Activated CD8-positive, alpha-beta T cell treated with anti-CD3 and anti-CD28 coated beads, Interleukin-2, amount 10 ng/mL, durations not matched to agents 7 days and 5 days (primary cell): Measurements from ENCODE around the gene TRMT44. TPM values are rescaled to one million over a fixed set of nuclear protein-coding genes. Genes with fewer than 3 reads are reported as not detected.
"Not testable (repeated sequence)": the region's sequence is repeated elsewhere in the genome, so short reads cannot be mapped to it uniquely, and the experiment has no call there.

ENCODE experiments used
- ATAC-seq: fragments of 150-1000 bp; cut with Tn5 transposase; one replicate; pipeline ENCODE4 v1.10.0; 2021; ENCODE audit warnings: moderate library complexity
- CTCF ChIA-PET: fragments of 350-600 bp; sonication (Branson Sonifier 250); formaldehyde crosslinking; loops from one replicate; lab custom pipeline; 2021; ENCODE audit warnings: antibody characterized with exemption; lab: Charles Lee
- POLR2A ChIA-PET: fragments of 350-600 bp; sonication (Branson Sonifier 250); formaldehyde crosslinking; loops from one replicate; lab custom pipeline; 2021; ENCODE audit warnings: antibody characterized with exemption; lab: Charles Lee
- DNase-seq: peaks from one replicate; pipeline ENCODE4 v3.0.0-alpha.2; 2020
- H3K27ac Mint-ChIP-seq: one replicate; pipeline ENCODE4 v1.8.0; 2021; ENCODE audit warnings: mild to moderate bottlenecking, mixed read lengths
- H3K27me3 Mint-ChIP-seq: one replicate; pipeline ENCODE4 v1.8.0; 2021; ENCODE audit warnings: low read depth, mixed read lengths
- H3K36me3 Mint-ChIP-seq: one replicate; pipeline ENCODE4 v1.8.0; 2021; ENCODE audit warnings: low read depth, mixed read lengths
- H3K4me1 Mint-ChIP-seq: one replicate; pipeline ENCODE4 v1.8.0; 2021; ENCODE audit warnings: low read depth, mixed read lengths
- H3K4me3 Mint-ChIP-seq: one replicate; pipeline ENCODE4 v1.8.0; 2021; ENCODE audit warnings: mild to moderate bottlenecking, mixed read lengths
- H3K9me3 Mint-ChIP-seq: one replicate; pipeline ENCODE4 v1.8.0; 2022; ENCODE audit warnings: mixed read lengths; ENCODE audit not compliant: insufficient read depth
- total RNA-seq, 2 experiments: library from RNA; stranded (reverse); gene quantifications; one replicate each; pipeline ENCODE4 v1.2.3, GENCODE V29; 2021

TRMT44 gene
- total RNA-seq, 2 experiments from 2014 or later, result 18.5 to 22.2 TPM

DNA sequence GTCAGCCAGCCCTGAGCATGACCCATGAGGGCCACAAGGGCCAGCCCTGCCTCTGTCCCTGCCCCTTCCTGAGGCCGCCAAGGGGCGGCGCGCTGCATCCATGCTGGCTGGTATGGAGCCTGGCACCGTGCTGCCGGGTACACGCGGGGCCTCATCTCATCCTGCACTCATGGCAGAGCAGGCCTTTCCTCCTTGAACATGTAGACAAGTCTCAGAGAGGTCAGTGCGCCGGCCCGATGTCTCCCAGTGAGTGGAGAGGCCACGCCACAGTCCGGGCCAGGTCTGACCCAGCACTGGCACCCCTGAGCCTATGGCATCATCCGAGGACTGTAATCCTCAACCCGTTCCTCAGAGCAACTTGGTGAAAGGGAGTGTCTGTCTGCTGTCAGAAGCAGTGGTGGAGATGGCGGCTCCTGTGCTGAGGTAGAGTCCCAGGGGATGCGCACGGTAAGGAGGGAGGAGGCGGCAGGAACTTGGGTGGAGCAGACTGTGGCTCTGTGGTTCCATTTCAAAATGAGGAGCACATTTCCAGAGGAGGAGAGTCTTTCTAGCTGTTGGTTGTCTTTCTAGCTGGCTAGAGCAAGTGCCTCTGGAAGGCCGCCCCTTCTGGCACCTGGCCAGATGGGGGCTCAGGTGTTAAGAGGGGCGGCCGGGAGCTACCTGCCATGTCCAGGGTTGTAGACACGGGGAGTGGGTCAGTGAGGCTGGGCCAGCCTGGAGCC, 32.8 kb downstream of the TRMT44 start:
- CTCF ChIA-PET, result no interaction called here

DNA sequence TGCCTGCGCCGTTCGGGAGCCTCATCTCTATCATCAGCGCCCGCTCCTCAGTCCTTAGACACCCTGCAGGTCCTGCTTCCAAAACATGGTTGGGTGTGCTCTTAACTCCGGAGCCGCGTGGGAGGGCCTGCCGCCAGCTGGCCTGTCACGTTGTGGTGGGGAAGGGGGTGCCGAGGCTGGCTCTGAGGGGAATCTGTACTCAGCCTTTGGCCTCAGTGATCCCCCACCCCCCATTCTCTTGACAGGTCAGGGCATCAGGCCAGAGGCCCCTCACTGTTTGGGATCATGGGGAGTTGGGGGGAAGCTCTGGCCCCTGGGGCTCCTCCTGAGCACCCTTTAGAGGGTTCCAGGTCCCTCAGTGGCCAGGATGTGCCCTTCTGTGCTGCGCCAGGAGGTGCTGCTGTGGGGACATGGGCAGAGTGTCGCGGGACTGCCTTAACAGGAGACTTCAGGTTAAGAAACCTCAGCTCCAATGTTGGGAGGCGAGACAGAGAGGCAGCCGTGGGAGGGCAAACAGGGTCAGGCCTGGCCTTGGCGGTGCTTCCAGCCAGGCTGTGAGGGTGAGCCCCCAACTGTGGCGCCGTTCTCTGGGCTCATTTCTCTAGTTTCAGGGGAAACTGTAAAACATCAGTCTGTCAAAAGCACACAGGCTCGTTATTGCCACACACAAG, 33.5 kb downstream of the TRMT44 start:
- H3K27me3 Mint-ChIP-seq, result no peaks in the 10 kb centered on the region
- no peak for ATAC-seq
- ChIA-PET POLR2A (no interaction called here), CTCF (no interaction called here)
- no peak overlapping the region for H3K4me3 Mint-ChIP-seq
- no peak for DNase-seq
- H3K27ac Mint-ChIP-seq, result no peak overlapping the region
- H3K9me3 Mint-ChIP-seq, result no peaks in the 10 kb centered on the region
- H3K36me3 Mint-ChIP-seq, result peaks cover 5% of the 10 kb centered on the region
- no peaks in the 10 kb centered on the region for H3K4me1 Mint-ChIP-seq

More for the DNA sequence above, 32.8 kb downstream of the TRMT44 start:
- ATAC-seq (no peak), DNase-seq (no peak)
- Mint-ChIP-seq H3K27me3 (no peaks in the 10 kb centered on the region), H3K36me3 (peaks cover 5% of the 10 kb centered on the region), H3K4me3 (no peak overlapping the region), H3K27ac (no peak overlapping the region), H3K9me3 (no peaks in the 10 kb centered on the region), H3K4me1 (no peaks in the 10 kb centered on the region)
- POLR2A ChIA-PET, result no interaction called here

DNA sequence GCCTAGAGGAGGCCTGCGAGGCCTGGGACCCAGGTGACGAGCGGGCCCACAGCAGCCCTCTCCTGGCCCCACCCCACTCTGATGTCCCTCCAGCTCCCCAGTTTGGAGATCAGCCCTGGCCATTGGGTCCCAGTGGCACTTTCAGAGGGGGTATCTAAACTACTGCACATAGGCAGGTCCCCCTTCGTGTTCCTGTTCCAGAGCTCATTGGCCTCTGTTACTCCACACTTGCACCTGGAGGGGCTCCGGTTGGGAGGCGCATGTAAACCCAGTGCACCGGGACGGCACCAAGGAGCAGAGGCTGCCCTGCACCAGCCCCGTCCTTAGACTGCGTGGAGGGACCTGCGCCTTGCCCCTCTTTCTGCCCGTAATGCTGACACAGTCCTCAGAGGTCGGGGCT, 34.3 kb downstream of the TRMT44 start:
- no peak for DNase-seq
- ChIA-PET POLR2A (no interaction called here), CTCF (no interaction called here)
- no peak overlapping the region for H3K27ac Mint-ChIP-seq
- no peak for ATAC-seq
- no peaks in the 10 kb centered on the region for H3K9me3 Mint-ChIP-seq
- no peaks in the 10 kb centered on the region for H3K4me1 Mint-ChIP-seq
- H3K27me3 Mint-ChIP-seq, result no peaks in the 10 kb centered on the region
- H3K36me3 Mint-ChIP-seq, result peaks cover 5% of the 10 kb centered on the region
- H3K4me3 Mint-ChIP-seq, result no peak overlapping the region

DNA sequence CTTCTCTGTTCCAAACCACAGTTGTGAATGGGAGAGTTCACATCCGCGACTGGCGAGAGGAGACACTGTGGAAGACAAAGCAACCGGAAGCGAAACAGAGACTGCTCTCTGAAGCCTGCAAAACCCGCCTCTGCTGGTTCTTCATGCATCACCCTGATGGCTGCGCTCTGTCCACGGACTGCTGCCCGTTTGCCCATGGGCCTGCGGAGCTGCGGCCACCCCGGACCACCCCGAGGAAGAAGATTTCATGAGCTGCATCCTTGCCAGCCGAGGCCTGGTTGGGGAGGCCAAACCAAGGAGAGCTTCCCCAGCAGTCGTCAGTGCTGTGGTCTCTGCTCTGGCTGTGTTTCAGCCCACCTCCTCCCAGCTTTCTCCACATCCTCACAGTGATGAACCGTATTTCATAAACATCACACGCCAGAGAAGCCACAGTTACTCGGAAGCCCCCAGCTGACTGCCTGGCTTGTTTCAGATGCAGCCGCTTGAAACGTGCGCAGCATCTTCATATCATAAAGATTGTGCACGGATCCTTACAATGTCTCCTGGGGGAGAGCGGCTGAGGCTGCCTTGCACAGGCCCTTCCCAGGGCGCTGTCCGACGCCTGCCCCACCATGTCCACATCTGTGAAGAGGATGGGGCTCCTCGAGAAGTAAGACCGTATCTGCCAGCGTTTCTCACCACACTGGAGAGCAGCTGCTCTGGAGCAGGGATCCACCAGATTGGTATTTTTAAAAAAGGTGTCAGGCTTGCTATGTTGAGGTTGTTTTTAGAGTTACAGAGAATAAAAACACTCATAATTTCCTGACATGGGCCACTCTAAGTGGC, 35.4 kb downstream of the TRMT44 start:
- peaks cover 5% of the 10 kb centered on the region for H3K36me3 Mint-ChIP-seq
- CTCF ChIA-PET, result no interaction called here

DNA sequence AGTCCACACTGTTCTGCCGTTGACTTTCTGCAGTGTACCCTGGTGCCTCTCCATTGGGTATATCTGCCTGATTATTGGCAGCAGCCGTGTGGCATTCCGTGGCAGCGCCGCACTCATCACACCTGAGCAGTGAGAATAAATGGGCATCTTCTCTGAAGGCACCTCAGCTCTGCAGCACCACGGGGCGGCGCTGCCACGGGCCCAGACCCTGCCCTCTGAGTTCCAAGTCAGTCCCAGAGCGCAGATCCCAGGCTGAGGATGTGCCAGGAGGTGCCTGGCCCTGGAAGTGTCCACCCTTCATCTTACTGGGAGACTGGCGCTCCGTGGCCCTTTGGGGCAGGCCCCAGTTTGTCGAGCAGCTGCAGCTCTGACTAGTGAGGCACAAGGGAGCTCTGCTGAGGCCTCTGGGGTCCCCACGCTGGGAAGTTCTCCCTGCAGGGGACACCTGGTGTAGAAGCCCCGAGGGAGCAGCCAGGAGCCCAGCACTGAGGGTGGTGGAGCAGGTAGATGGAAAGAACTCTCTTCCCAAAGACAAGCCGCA, 36.6 kb downstream of the TRMT44 start:
- Mint-ChIP-seq H3K27me3 (no peaks in the 10 kb centered on the region), H3K9me3 (no peaks in the 10 kb centered on the region), H3K4me1 (no peaks in the 10 kb centered on the region), H3K27ac (no peak overlapping the region), H3K4me3 (no peak overlapping the region), H3K36me3 (peaks cover 5% of the 10 kb centered on the region)
- no peak for ATAC-seq
- ChIA-PET POLR2A (no interaction called here), CTCF (no interaction called here)
- DNase-seq, result no peak

More for the DNA sequence above, 35.4 kb downstream of the TRMT44 start:
- no peak overlapping the region for H3K27ac Mint-ChIP-seq
- no peaks in the 10 kb centered on the region for H3K4me1 Mint-ChIP-seq
- H3K9me3 Mint-ChIP-seq, result no peaks in the 10 kb centered on the region
- H3K27me3 Mint-ChIP-seq, result no peaks in the 10 kb centered on the region
- ATAC-seq (no peak), DNase-seq (no peak)
- POLR2A ChIA-PET, result no interaction called here
- no peak overlapping the region for H3K4me3 Mint-ChIP-seq

DNA sequence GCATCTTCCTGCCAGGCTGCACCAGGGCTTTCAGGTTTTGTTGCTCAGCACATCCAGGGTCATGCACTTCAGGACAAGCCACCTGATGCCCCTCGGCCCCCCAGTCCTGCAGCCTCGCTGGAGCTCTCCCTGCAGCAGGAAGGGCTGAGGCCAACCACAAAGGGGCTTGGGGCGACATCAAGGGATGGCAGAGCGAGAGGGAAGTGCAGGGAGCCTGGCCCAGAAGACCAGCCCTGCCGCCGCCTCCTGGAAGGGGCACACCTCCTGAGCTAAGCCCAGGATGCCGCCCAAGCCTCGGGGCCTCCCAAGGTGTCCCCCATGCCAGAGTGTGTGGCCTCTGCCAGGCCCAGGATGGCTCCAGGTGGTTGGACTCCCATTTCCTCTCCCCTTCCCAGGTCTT, 37.1 kb downstream of the TRMT44 start:
- DNase-seq (no peak), ATAC-seq (no peak)
- Mint-ChIP-seq H3K27me3 (no peaks in the 10 kb centered on the region), H3K9me3 (no peaks in the 10 kb centered on the region), H3K4me1 (no peaks in the 10 kb centered on the region), H3K27ac (no peak overlapping the region), H3K36me3 (peaks cover 5% of the 10 kb centered on the region), H3K4me3 (no peak overlapping the region)
- ChIA-PET POLR2A (no interaction called here), CTCF (no interaction called here)

DNA sequence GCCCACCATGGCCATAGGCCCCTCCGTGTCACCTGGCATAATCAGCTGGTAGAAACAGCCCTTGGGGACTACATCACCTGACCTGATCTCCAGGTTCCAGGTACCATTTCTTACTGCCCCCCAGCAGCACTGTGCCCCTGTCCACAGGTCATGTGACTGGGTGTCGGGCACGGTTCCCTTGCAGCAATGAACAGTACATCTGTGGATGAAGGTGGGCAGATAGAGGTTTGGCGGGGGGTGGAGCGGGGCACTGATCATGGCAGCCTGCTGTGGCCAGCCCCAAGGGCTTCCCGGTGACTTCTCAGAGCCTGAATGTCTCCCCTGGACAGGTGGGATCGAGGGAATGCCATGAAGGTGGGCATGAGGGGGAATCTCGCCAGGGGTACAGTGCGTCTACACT, 37.8 kb downstream of the TRMT44 start:
- no peak overlapping the region for H3K27ac Mint-ChIP-seq
- no peak overlapping the region for H3K4me3 Mint-ChIP-seq
- no peak for ATAC-seq
- H3K36me3 Mint-ChIP-seq, result peaks cover 5% of the 10 kb centered on the region
- no peaks in the 10 kb centered on the region for H3K9me3 Mint-ChIP-seq
- POLR2A ChIA-PET, result no interaction called here
- H3K27me3 Mint-ChIP-seq, result no peaks in the 10 kb centered on the region
- H3K4me1 Mint-ChIP-seq, result no peaks in the 10 kb centered on the region
- CTCF ChIA-PET, result no interaction called here
- DNase-seq, result no peak

DNA sequence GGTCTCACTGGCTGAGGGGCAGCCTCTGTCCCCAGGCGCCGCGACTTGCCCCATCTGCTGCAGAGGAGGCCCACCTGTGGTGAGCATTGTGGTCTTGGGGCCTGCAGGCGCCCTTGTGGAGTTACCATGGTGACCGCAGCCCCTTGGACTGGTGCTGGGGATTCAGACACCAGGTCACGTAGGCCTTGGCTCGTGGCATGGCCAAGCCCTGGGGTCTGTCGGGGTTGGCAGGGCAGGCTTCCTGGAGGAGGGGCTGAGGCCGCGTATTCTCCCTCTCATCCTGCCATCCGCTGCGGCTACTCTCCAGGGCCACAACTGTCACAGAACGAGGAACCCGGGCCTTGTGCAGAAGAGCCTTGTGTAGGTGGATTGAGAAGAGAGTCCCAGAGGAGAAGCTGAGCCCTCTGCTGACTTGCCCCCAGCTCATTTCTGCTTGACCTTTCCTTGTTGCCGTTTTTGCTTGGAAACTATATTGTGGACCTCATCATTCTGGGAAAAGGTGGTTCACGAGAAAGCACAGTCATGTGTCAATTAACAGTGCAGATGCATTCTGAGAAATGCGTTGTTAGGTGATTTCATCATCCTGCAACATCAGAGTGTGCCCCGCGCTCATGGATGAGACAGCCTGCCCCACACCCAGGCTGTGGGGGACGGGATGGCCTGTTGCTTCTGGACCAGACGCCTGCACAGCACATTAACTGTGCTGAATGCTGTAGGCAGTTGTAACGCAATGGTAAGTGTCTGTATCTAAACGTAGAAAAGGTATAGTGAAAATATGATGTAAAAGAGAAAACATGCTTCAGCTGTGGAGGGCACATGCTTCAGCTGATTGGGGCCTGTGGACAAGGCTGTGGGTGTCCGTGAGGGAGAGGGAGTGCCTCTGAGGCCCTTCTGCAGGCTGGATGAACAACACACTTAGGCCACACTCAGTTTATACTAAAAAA, 38.5 kb downstream of the TRMT44 start:
- no peaks in the 10 kb centered on the region for H3K9me3 Mint-ChIP-seq
- no peak overlapping the region for H3K27ac Mint-ChIP-seq
- POLR2A ChIA-PET, result no interaction called here

DNA sequence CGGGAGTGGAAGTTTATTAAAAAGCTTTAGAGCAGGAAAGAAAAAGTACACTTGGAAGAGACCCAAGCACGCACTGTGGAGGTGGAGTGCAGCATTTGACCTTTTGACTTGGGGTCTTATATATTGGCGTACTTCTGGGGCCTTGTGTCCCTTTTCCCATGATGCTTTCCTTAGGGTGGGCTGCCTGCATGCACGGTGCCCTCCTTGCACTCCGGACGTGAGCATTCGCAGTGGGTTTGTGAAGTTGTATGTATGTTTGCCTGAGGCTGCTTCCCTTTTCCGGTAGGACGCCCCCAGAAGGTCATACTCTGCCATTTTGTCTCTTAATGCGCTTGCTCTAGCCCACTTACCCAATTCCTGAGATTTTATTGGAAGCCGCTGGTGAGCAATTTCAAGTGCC, 39.6 kb downstream of the TRMT44 start:
- H3K4me1 Mint-ChIP-seq, result no peaks in the 10 kb centered on the region
- no peaks in the 10 kb centered on the region for H3K9me3 Mint-ChIP-seq
- peaks cover 5% of the 10 kb centered on the region for H3K36me3 Mint-ChIP-seq
- no peak for ATAC-seq
- CTCF ChIA-PET, result no interaction called here
- POLR2A ChIA-PET, result no interaction called here
- no peaks in the 10 kb centered on the region for H3K27me3 Mint-ChIP-seq
- no peak for DNase-seq
- H3K27ac Mint-ChIP-seq, result no peak overlapping the region
- no peak overlapping the region for H3K4me3 Mint-ChIP-seq

More for the DNA sequence above, 38.5 kb downstream of the TRMT44 start:
- ATAC-seq (no peak), DNase-seq (no peak)
- Mint-ChIP-seq H3K4me1 (no peaks in the 10 kb centered on the region), H3K36me3 (peaks cover 5% of the 10 kb centered on the region), H3K27me3 (no peaks in the 10 kb centered on the region), H3K4me3 (no peak overlapping the region)
- CTCF ChIA-PET, result no interaction called here

DNA sequence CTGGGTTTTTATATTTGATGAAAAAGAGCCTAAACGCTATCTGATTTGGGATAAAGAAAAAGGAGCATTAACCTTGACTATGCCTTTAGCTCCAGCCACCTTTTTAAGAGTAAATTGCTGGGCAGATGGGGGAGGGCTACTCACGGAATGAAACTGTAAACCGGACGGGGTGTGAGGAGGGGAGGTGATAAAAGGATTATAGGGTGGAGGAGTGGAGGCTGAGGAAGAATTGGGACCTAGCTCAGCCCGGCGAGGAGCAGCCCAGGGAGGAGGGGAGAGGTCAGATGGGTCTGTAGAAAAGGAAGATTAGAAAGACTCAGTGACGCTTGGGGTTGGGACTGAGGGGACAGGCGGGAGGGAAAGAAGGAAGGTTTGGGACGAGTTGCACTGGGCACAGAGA, 46.1 kb downstream of the TRMT44 start:
- H3K36me3 Mint-ChIP-seq, H3K27ac Mint-ChIP-seq, POLR2A ChIA-PET, DNase-seq, ATAC-seq, H3K4me1 Mint-ChIP-seq, H3K27me3 Mint-ChIP-seq, H3K4me3 Mint-ChIP-seq, H3K9me3 Mint-ChIP-seq, CTCF ChIA-PET: not testable (repeated sequence)

DNA sequence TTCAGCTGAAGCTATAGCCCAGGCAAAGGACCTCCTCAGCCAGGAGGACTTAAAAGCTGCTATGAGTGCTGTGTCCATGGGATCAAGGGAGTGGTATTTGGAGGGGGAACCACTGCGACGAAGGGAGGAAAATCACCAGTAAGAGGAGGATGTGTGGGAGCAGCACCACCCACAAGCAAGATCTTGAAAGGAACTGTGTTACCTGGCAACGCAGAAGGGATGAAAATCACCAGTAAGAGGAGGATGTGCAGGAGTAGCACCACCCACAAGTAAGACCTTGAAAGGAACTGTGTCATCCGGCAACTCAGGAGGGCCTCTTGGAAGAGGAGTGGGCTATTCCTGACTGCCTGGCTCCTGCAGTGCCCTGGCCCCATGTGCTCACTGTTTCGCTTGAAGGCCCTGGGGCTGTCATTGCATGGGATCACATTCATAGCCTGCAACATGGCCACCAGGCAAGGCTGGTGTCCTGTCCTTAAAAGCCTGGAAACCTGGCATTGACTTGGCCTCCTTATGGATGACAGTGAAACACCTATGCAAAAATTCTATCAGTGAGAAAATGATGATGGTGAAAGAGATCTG, 48.3 kb downstream of the TRMT44 start:
- no peaks in the 10 kb centered on the region for H3K4me1 Mint-ChIP-seq
- H3K9me3 Mint-ChIP-seq, result no peaks in the 10 kb centered on the region
- POLR2A ChIA-PET, result no interaction called here
- DNase-seq (no peak), ATAC-seq (no peak)
- CTCF ChIA-PET, result no interaction called here
- no peak overlapping the region for H3K27ac Mint-ChIP-seq
- no peaks in the 10 kb centered on the region for H3K27me3 Mint-ChIP-seq
- H3K36me3 Mint-ChIP-seq, result no peaks in the 10 kb centered on the region
- H3K4me3 Mint-ChIP-seq, result no peak overlapping the region
